Adrenal gland (tissue), 12 donors: ENCODE data around the gene ATP6AP1. TPM values are rescaled to one million over a fixed set of nuclear protein-coding genes. Genes with fewer than 3 reads are reported as not detected.

Source experiments
- DNase-seq, 7 donors: peaks; one replicate each; pipeline ENCODE4 v3.0.0-alpha.2; 2019 to 2020
- H3K27ac ChIP-seq, 5 donors: fragments of 200-600 bp; sonication (generic) in 4 of 5; 1 replicate in 3 of 5; 2 replicates in 2 of 5; pipeline versions ENCODE4 v1.5.1 to v1.8.0; 2016 to 2020; ENCODE audit warnings: mild to moderate bottlenecking in 1 of 5
- H3K27me3 ChIP-seq: fragments of 200-600 bp; 2 replicates; pipeline ENCODE4 v1.8.0; 2021
- H3K36me3 ChIP-seq, 2 donors: fragments of 200-600 bp; replicated peaks in 1 of 2; 1 replicate in 1 of 2; 2 replicates in 1 of 2; pipeline versions ENCODE4 v1.5.1 to v1.8.0; 2018 to 2022
- H3K4me1 ChIP-seq, 2 donors: fragments of 200-600 bp; replicated peaks in 1 of 2; 1 replicate in 1 of 2; 2 replicates in 1 of 2; pipeline versions ENCODE4 v1.5.1 to v1.8.0; 2018 to 2021
- H3K4me3 ChIP-seq, 4 donors: fragments of 200-600 bp; sonication (generic) in 3 of 4; one replicate each; pipeline ENCODE4 v1.5.1; 2016 to 2018
- H3K9me3 ChIP-seq, 3 donors: fragments of 200-600 bp; sonication (generic) in 1 of 3; replicated peaks in 1 of 3; 1 replicate in 2 of 3; 2 replicates in 1 of 3; pipeline versions ENCODE4 v1.5.1 to v1.8.0; 2016 to 2021
- CTCF ChIP-seq, 6 experiments: fragments of 450-650 bp in 4 of 6; fragments of 200-600 bp in 2 of 6; sonication (generic) in 1 of 6; IDR thresholded peaks; 1 replicate in 5 of 6; 2 replicates in 1 of 6; pipeline versions ENCODE4 v1.5.1 to v1.8.0; 2016 to 2021; ENCODE audit warnings: antibody characterized with exemption in 6 of 6, mild to moderate bottlenecking in 2 of 6, moderate library complexity in 1 of 6
- POLR2A ChIP-seq, 2 donors: fragments of 450-650 bp; IDR thresholded peaks; one replicate each; pipeline ENCODE4 v1.6.1; 2017; ENCODE audit warnings: antibody characterized with exemption in 2 of 2, mild to moderate bottlenecking in 2 of 2, moderate library complexity in 1 of 2
- WGBS, 4 donors: extraction: QIAGEN DNeasy Blood & Tissue Kit in 2 of 4; methylation state at CpG; one replicate each; pipeline versions ENCODE4 v1.1.5 to v1.1.7; 2013 to 2017; 5-methylcytosine and 5-hydroxymethylcytosine counted together
- intact Hi-C, 2 donors: fragments of 100-400 bp; cut with DNase I; formaldehyde crosslinking; loops; one replicate each; pipeline versions ENCODE4 v1.14.1 to v1.15.0; 2022 to 2023
- polyA plus RNA-seq, 3 donors: library from polyadenylated mRNA; stranded (reverse); fragments of 200-250 nt in 2 of 3; fragments of 350-450 nt in 1 of 3; fragmentation: Illumina TruSeq in 1 of 3; extraction: RNeasy Lipid Tissue Mini Kit (QIAGEN cat#74804) in 1 of 3; gene quantifications; one replicate each; pipeline ENCODE4 v1.2.3, GENCODE V29; 2013 to 2014
- total RNA-seq, 9 donors: library from RNA; depleted of rRNA in 4 of 9; stranded (reverse); fragments of >200 nt in 4 of 9; fragments of 120-200 nt in 1 of 9; fragmentation: NEBNext Ultra II Directional in 1 of 9; extraction: Animal tissue kit (Norgen Biotek cat#: 25700) in 1 of 9; gene quantifications; one replicate each; pipeline versions ENCODE4 v1.1.0 to v1.2.4, GENCODE V29; 2013 to 2023
- donor health status: healthy with polysubstance abuse.
- donor health status: Bipolar disorder and iron deficiency.
- donor health status: DM: yes; HTN: yes; CAD: no.
- donor health status: DM: no; HTN: no; CAD: no.
- donor health status: DM: no; HTN: no; CAD: no.
- donor health status: DM: yes; HTN: yes; CAD: no.

ATP6AP1 gene
- total and polyA plus RNA-seq, 12 donors, result 55.4 to 170 (median 117) TPM

- WGBS, 4 donors, result 40 to 100% (median 80%) methylated on average over 1 to 7 of the region's 7 CpGs
- Histone ChIP-seq H3K4me3 (no peak overlapping the region), H3K27ac (no peak overlapping the region), H3K9me3 (no peaks in the 10 kb centered on the region), H3K27me3 (no peaks in the 10 kb centered on the region), H3K4me1 (peaks cover 5 to 9% of the 10 kb centered on the region in 2 donors), H3K36me3 (no peaks in the 10 kb centered on the region)
- peak in 2 of 7 donors; percentile 10 to 16 for DNase-seq
- intact Hi-C loops, result no loop called here
- TF ChIP-seq CTCF (IDR thresholded peaks at IDR 0.05) (no peak), POLR2A (IDR thresholded peaks at IDR 0.05) (no peak)
These were observed 54.3 kb downstream of the ATP6AP1 start for GRCh38 chrX:154482786-154483185.

GRCh38 chrX:154483325-154483724 is 54.8 kb downstream of the ATP6AP1 start:
- Histone ChIP-seq H3K27me3 (no peaks in the 10 kb centered on the region), H3K36me3 (no peaks in the 10 kb centered on the region), H3K4me3 (no peak overlapping the region), H3K4me1 (peaks cover 5 to 9% of the 10 kb centered on the region in 2 donors), H3K27ac (no peak overlapping the region), H3K9me3 (no peaks in the 10 kb centered on the region)
- no peak for TF ChIP-seq CTCF (IDR thresholded peaks at IDR 0.05)
- TF ChIP-seq POLR2A (IDR thresholded peaks at IDR 0.05), result no peak
- WGBS, 4 donors, result 78 to 94% (median 80%) methylated on average over 5 to 7 of the region's 7 CpGs
- DNase-seq, result peak in 1 of 7 donors; percentile 11
- intact Hi-C loops, result no loop called here

- peak overlapping the region in 3 of 5 donors; percentile 27 to 93 (median 85) for H3K27ac ChIP-seq
- WGBS, 4 donors, result 66 to 89% (median 78%) methylated on average over 4 to 16 of the region's 16 CpGs
- intact Hi-C loops, result no loop called here
These were observed 56.0 kb downstream of the ATP6AP1 start for GRCh38 chrX:154484255-154485149.

More at GRCh38 chrX:154484255-154485149, 56.0 kb downstream of the ATP6AP1 start:
- peak in 1 of 2 donors; percentile 28 for TF ChIP-seq POLR2A (IDR thresholded peaks at IDR 0.05)
- TF ChIP-seq CTCF (IDR thresholded peaks at IDR 0.05), result no peak
- H3K4me3 ChIP-seq, result no peak overlapping the region
- peak in 6 of 7 donors; percentile 58 to 76 (median 67) for DNase-seq
- H3K9me3 ChIP-seq, result no peaks in the 10 kb centered on the region
- H3K4me1 ChIP-seq, result peaks cover 5 to 11% of the 10 kb centered on the region in 2 donors
- H3K36me3 ChIP-seq, result no peaks in the 10 kb centered on the region
- H3K27me3 ChIP-seq, result no peaks in the 10 kb centered on the region
